B cell (primary cell): ENCODE results near the gene EXD3. TPM values are rescaled to one million over a fixed set of nuclear protein-coding genes. Genes with fewer than 3 reads are reported as not detected.

ENCODE experiments used
- ATAC-seq: fragments of 200-7000 bp; cut with Tn5 transposase; one replicate; pipeline ENCODE4 v1.10.0; 2021; ENCODE audit warnings: low read depth, mild to moderate bottlenecking, moderate number of reproducible peaks, moderate library complexity
- CTCF ChIA-PET: fragments of 350-600 bp; sonication (Branson Sonifier 250); formaldehyde crosslinking; loops from one replicate; lab custom pipeline; 2021; ENCODE audit warnings: antibody characterized with exemption, inconsistent platforms; lab: Charles Lee
- POLR2A ChIA-PET: fragments of 350-600 bp; sonication (Branson Sonifier 250); formaldehyde crosslinking; loops from one replicate; lab custom pipeline; 2021; ENCODE audit warnings: antibody characterized with exemption; lab: Charles Lee
- DNase-seq: peaks from one replicate; pipeline ENCODE4 v3.0.0; 2013
- H2AFZ ChIP-seq: 2 replicates; pipeline ENCODE4 v1.6.1; 2012; ENCODE audit warnings: mild to moderate bottlenecking, low read depth, low read length; ENCODE audit not compliant: insufficient read depth, poor library complexity, severe bottlenecking
- H3K27ac ChIP-seq, 2 donors: 1 replicate in 1 of 2; 2 replicates in 1 of 2; pipeline ENCODE4 v1.5.1; 2012 to 2013; ENCODE audit warnings: low read length in 2 of 2, mild to moderate bottlenecking in 2 of 2, moderate library complexity in 1 of 2
- H3K27me3 ChIP-seq, 4 experiments: fragments of 200-600 bp in 1 of 4; sonication (generic) in 1 of 4; replicated peaks in 1 of 4; 1 replicate in 2 of 4; 2 replicates in 2 of 4; pipeline versions ENCODE4 v1.6.1 to v1.7.0; 2013 to 2016; ENCODE audit warnings: low read length in 3 of 4, mild to moderate bottlenecking in 2 of 4, mixed read lengths in 1 of 4, moderate library complexity in 1 of 4; ENCODE audit not compliant: insufficient read depth in 4 of 4, control insufficient read depth in 3 of 4; ENCODE audit errors: control extremely low read depth in 1 of 4
- H3K36me3 ChIP-seq, 2 experiments: replicated peaks in 1 of 2; 1 replicate in 1 of 2; 2 replicates in 1 of 2; pipeline versions ENCODE4 v1.6.1 to v1.7.1; 2013; ENCODE audit warnings: low read length in 1 of 2; ENCODE audit not compliant: insufficient read depth in 2 of 2, control insufficient read depth in 1 of 2; ENCODE audit errors: control extremely low read depth in 1 of 2, extremely low read depth in 1 of 2
- H3K4me1 ChIP-seq, 2 donors: fragments of 200-600 bp in 1 of 2; sonication (generic) in 1 of 2; 1 replicate in 1 of 2; 2 replicates in 1 of 2; pipeline versions ENCODE4 v1.5.1 to v1.6.1; 2013 to 2017; ENCODE audit warnings: low read length in 2 of 2; ENCODE audit not compliant: control insufficient read depth in 2 of 2, insufficient read depth in 2 of 2
- H3K4me2 ChIP-seq: replicated peaks from 2 replicates; pipeline ENCODE3; 2012; ENCODE audit warnings: mild to moderate bottlenecking, low read depth, low read length; ENCODE audit not compliant: poor library complexity, severe bottlenecking
- H3K4me3 ChIP-seq, 5 experiments: fragments of 200-600 bp in 1 of 5; sonication (generic) in 1 of 5; 1 replicate in 3 of 5; 2 replicates in 2 of 5; pipeline versions ENCODE4 v1.5.1 to v1.7.0; 2011 to 2016; ENCODE audit warnings: low read length in 4 of 5, mild to moderate bottlenecking in 4 of 5, low read depth in 2 of 5, control low read depth in 1 of 5, moderate library complexity in 1 of 5; ENCODE audit not compliant: insufficient read depth in 1 of 5; ENCODE audit errors: control extremely low read depth in 1 of 5, extremely low read depth in 1 of 5
- H3K79me2 ChIP-seq: fragments of 200-600 bp; sonication (generic); one replicate; pipeline ENCODE4 v1.6.0; 2016; ENCODE audit warnings: low read length; ENCODE audit not compliant: control insufficient read depth, insufficient read depth
- H3K9ac ChIP-seq: fragments of 200-600 bp; sonication (generic); 2 replicates; pipeline ENCODE4 v1.6.1; 2017; ENCODE audit warnings: mild to moderate bottlenecking, low read length, moderate library complexity
- H3K9me3 ChIP-seq, 3 donors: one replicate each; pipeline versions ENCODE4 v1.6.1 to v1.7.1; 2013; ENCODE audit warnings: low read length in 2 of 3; ENCODE audit not compliant: control insufficient read depth in 2 of 3, insufficient read depth in 1 of 3; ENCODE audit errors: control extremely low read depth in 1 of 3
- H4K20me1 ChIP-seq: 2 replicates; pipeline ENCODE4 v1.6.0; 2012; ENCODE audit warnings: mild to moderate bottlenecking, low read length; ENCODE audit not compliant: insufficient read depth, control insufficient read depth, poor library complexity, severe bottlenecking
- H3K27ac Mint-ChIP-seq: one replicate; pipeline ENCODE4 v1.8.0; 2021; ENCODE audit warnings: mixed read lengths
- H3K27me3 Mint-ChIP-seq: one replicate; pipeline ENCODE4 v1.8.0; 2021; ENCODE audit warnings: mixed read lengths
- H3K4me1 Mint-ChIP-seq: one replicate; pipeline ENCODE4 v1.8.0; 2021; ENCODE audit warnings: mixed read lengths
- H3K4me3 Mint-ChIP-seq: one replicate; pipeline ENCODE4 v1.8.0; 2021; ENCODE audit warnings: mixed read lengths
- H3K9me3 Mint-ChIP-seq: one replicate; pipeline ENCODE4 v1.8.0; 2022; ENCODE audit warnings: mixed read lengths; ENCODE audit not compliant: insufficient read depth
- CTCF ChIP-seq: fragments of 200-600 bp; IDR thresholded peaks from one replicate; pipeline ENCODE4 v1.8.0; 2022; ENCODE audit warnings: antibody characterized with exemption, mild to moderate bottlenecking
- EZH2 ChIP-seq: IDR thresholded peaks from 2 replicates; pipeline ENCODE4 v1.6.1; 2012; ENCODE audit warnings: borderline replicate concordance, low read depth, mild to moderate bottlenecking, moderate library complexity, low read length; ENCODE audit not compliant: insufficient read depth, poor library complexity, severe bottlenecking
- WGBS: methylation state at CpG from one replicate; pipeline ENCODE4 v1.1.5; 2013; ENCODE audit warnings: missing lambda C conversion rate; ENCODE audit not compliant: insufficient coverage; 5-methylcytosine and 5-hydroxymethylcytosine counted together
- intact Hi-C: fragments of 100-400 bp; cut with micrococcal nuclease; formaldehyde crosslinking; loops from one replicate; pipeline ENCODE4 v1.10.0; 2022
- polyA plus RNA-seq: library from polyadenylated mRNA; depleted of rRNA; stranded (reverse); fragments of >200 nt; gene quantifications from 2 replicates; pipeline ENCODE4 v1.2.3, GENCODE V29; 2012
- total RNA-seq, 2 donors: library from RNA; stranded (reverse); fragments of 120-200 nt in 1 of 2; gene quantifications; 1 replicate in 1 of 2; 2 replicates in 1 of 2; pipeline versions ENCODE4 v1.2.3 to v1.2.4, GENCODE V29; 2013 to 2022

Gene EXD3
- total and polyA plus RNA-seq, 2 donors (not counting 1 experiment from before 2014, with no cell fraction given) = 22.5 to 23.7 TPM

GRCh38 chr9:137470785-137471184, 47.8 kb upstream of the EXD3 start:
- Mint-ChIP-seq H3K9me3 (peaks cover 14% of the 10 kb centered on the region), H3K27ac (no peak overlapping the region), H3K4me3 (no peak overlapping the region), H3K27me3 (no peaks in the 10 kb centered on the region), H3K4me1 (peaks cover 3% of the 10 kb centered on the region)
- H3K27ac ChIP-seq = no peak overlapping the region
- no peaks in the 10 kb centered on the region for H3K79me2 ChIP-seq
- no peak for TF ChIP-seq CTCF
- no peak for TF ChIP-seq EZH2
- ATAC-seq (no peak), DNase-seq (no peak)
- intact Hi-C loops = no loop called here
- CTCF ChIA-PET = interaction anchor here (1.2 kb wide), 1 partner anchor 29 kb away, joined by 3 read pairs; no protein-coding TSS in a partner anchor
- H3K36me3 ChIP-seq = no peaks in the 10 kb centered on the region
- H2AFZ ChIP-seq = no peak overlapping the region
- peaks cover 0 to 4% of the 10 kb centered on the region in 2 donors for H3K4me1 ChIP-seq
- POLR2A ChIA-PET = no interaction called here
- H3K9ac ChIP-seq = no peak overlapping the region
- H3K27me3 ChIP-seq = no peaks in the 10 kb centered on the region
- no CpG with 5 or more reads among the region's 7 CpGs for WGBS
- no peak overlapping the region for H3K4me3 ChIP-seq
- no peaks in the 10 kb centered on the region for H4K20me1 ChIP-seq
- peaks cover under 1 to 20% (median 7%) of the 10 kb centered on the region in 3 donors for H3K9me3 ChIP-seq
- no peak overlapping the region for H3K4me2 ChIP-seq

- intact Hi-C loops = no loop called here
- peaks cover 0 to 2% (median 0%) of the 10 kb centered on the region in 3 donors for H3K9me3 ChIP-seq
- Mint-ChIP-seq H3K4me3 (no peak overlapping the region), H3K4me1 (peaks cover 5% of the 10 kb centered on the region), H3K9me3 (peaks cover 1% of the 10 kb centered on the region), H3K27ac (no peak overlapping the region), H3K27me3 (no peaks in the 10 kb centered on the region)
- no peaks in the 10 kb centered on the region for H4K20me1 ChIP-seq
- H3K27ac ChIP-seq = no peak overlapping the region
- no peak overlapping the region for H2AFZ ChIP-seq
- ChIA-PET CTCF (no interaction called here), POLR2A (no interaction called here)
- ATAC-seq = no peak
- no peaks in the 10 kb centered on the region for H3K36me3 ChIP-seq
- DNase-seq = no peak
- H3K4me2 ChIP-seq = no peak overlapping the region
- 95% methylated on average over 7 of the region's 7 CpGs for WGBS
- H3K4me1 ChIP-seq = peaks cover 0 to 4% of the 10 kb centered on the region in 2 donors
- H3K27me3 ChIP-seq = no peaks in the 10 kb centered on the region
- H3K79me2 ChIP-seq = no peaks in the 10 kb centered on the region
- no peak for TF ChIP-seq EZH2
- no peak for TF ChIP-seq CTCF
- no peak overlapping the region for H3K4me3 ChIP-seq
- H3K9ac ChIP-seq = no peak overlapping the region
Observed at GRCh38 chr9:137467896-137468295, 44.9 kb upstream of the EXD3 start.
